H4 (cell line): ENCODE measurements around the gene DNAAF8. TPM values are rescaled to one million over a fixed set of nuclear protein-coding genes. Genes with fewer than 3 reads are reported as not detected.
A peak's percentile ranks its signal among the peaks of the same experiment; 100 is the strongest.
"Not testable (repeated sequence)": the region's sequence is repeated elsewhere in the genome, so short reads cannot be mapped to it uniquely, and the experiment has no call there.

Source experiments
- DNase-seq: peaks from one replicate; pipeline ENCODE4 v3.0.0-alpha.2; 2015; ENCODE audit warnings: low spot score
- total RNA-seq: library from RNA; depleted of rRNA; stranded (reverse); fragments of >200 nt; shearing (Covaris generic); gene quantifications from 2 replicates; pipeline ENCODE4 v1.2.3, GENCODE V29; 2014

The DNAAF8 gene
- total RNA-seq, 1 experiment from 2014 or later: 0.62 TPM

DNA sequence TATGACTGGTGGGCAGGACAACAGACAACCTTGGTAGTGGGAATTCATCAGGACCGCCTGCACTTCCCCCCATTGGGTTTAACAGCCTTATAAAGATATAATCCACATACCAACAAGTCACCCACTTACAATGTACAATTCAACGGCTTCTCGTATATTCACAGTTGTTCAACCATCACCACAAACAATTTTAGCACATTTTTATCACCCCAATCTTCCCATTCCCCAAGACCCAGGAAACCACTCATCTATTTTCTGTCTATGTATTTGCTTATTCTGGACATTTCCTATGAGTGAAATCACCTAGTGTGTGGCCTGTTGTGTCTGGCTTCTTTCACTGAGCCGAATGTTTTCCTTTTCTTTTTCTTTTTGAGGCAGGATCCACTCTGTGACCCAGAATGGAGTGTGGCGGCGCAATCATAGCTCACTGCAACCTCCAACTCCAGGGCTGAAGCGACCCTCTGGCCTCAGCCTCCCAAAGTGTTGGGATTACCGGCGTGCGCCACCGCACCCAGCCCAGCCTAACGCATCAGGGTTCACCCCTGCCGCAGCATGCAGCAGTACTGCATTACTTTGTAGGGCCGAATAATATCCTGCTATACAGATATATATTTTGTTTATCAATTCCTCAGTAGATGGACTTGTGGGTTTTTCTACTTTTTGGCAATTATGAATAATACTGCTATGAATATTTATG, 11.1 kb upstream of the DNAAF8 start:
- no peak for DNase-seq

DNA sequence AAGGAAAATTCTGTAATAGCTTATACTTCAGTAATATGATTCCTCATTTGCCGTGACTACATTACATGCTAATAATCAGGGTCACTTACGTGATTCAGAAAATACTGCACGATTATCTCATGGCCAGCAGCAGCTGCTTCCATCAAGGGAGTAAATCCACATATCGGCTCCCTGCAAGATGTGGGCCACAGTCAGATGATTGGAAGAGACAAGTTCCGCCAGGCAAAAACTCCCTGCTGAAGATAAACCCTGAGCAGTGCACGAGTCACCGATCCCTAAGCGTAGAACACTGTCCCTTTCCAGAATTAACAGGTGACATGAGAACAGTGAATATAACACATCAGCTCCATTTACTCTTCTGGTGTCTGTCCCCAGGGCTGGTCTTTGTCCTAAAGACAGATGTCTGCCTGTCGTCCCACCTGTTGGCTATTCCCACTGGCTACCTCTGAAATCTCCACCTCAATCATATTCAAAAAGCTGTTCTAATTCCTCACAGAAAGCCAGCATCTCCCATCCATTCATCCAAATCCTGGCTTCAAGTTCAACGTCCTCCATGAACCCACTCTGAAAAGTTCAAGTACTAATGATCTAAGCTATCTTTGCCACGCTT, 9.6 kb upstream of the DNAAF8 start:
- DNase-seq: no peak

DNA sequence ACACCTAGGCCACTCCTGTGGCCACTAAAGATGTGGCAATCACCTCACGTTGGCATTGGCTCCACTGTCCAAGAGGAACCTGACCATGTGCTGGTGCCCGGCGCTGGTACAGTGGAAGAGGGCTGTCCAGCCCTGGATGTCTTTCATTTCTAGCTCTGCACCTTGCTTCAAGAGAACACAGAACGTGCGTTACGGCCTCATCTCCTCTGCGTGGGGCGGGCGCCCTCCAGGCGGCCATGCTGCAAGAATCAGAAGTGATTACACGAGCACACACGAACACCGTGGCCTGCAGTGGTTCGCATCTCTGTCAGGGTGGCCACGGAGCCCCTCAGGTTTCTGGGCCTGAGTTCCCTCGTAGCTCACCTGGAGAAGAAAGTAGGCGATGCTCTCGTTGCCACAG, 7.7 kb upstream of the DNAAF8 start:
- DNase-seq: no peak

DNA sequence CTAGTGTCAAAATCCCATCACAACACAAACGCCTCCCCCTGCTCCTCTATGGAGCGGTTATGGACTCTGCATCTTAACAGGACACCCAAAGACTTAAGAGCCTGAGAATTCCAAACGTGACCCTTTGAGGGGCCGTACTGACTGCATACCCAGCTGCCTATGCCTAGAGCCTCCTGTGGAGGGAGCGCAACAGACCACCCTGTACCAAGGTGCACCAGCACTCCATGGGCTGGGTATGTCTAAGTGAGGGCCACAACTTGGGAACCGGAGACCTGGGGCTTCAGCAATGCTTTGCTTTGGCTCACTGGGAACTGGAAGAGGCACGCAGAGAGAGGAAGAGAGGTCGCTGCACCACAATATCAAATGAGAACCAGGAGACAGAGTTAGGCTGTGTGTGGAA, 5.7 kb upstream of the DNAAF8 start:
- DNase-seq: no peak

DNA sequence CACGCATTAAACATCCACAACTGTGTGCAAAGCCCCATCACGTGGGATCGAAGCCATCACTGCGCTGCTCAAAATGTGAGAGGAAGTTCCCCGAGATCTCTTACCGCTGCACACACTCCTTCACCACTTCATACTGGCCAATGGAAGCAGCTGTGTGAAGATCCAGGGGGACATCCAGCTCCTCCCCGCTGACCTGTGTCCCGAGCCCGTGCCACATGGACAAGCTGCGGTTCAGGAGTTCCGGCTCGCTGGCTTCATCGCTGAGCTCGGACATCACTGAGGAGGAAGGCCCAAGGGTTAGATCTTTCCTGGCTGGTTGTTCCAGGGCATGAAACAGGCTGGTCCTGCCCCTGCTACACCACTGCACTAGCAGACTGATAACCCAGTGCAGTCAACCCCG, 4.5 kb upstream of the DNAAF8 start:
- DNase-seq: no peak

DNA sequence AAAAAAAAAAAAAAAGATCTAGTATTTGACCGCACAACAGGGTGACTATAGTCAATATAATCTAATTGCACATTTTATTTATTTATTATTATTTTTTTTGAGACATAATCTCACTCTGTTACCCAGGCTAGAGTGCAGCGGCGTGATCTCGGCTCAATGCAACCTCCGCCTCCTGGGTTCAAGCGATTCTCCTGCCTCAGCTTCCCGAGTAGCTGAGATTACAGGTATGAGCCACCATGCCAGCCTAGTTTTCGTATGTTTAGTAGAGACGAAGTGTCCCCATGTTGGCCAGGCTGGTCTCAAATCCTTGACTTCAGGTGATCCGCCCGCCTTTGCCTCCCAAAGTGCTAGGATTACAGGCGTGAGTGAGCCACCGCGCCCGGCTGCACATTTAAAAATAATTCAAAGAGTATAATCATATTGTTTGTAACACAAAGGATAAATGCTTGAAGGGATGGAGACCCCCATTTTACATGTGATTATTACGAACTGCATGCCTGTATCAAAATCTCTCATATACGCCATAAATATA, 1.1 kb upstream of the DNAAF8 start:
- no peak for DNase-seq

DNA sequence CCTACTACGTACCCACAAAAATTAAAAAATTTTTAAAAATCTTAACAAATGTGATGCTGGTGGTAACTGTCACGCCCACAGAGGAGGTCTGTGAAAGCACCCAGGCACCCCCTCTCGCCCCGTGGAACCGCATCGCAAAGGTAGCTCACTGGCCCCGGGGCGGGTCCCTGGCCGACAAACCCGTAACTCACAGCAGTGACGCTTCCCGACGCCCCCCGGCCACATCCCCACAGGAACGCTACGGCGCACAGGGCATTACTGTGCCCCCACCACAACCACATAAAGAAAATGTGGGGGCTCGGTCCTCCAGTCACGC, 632 bp upstream of the DNAAF8 start:
- no peak for DNase-seq

DNA sequence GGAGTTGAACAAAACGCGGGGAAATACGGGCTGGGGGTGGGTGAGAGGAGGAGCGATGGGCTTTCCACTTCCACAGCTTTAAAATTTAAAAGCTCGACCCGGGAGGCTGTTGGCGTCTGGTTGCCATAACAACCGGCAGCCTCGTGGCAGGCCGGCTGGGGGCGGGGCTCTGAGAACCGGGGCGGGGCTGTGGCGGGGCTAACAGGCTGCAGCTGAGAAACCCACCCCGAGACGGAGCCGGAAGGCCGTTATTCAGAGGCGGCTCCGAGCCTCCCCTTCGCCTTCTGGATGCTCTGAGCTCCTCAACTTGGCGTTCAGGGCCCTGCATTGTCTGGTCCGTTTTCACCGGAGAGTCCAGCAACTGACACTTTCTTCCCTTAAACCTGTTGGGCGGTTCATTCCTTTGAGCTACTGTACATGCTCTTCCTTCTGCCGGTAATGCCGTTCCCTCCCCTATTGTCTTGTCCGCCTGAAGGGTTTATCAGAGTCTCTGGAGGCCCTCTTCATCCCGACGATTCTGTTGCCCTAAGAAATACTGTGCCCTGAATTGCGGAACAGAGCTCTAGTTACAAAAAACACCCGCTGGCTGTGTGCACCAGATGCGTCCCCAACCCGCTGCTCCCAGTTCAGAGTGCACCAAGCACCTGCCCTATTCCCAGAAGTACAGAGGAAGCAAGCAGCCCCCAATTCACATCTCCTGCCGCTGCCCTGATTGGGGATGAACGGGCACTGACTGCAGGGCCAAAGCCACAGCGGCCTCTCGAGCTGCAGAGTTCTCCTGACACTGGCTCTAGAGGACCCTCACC, 596 bp downstream of the DNAAF8 start:
- peak; percentile 52 for DNase-seq

DNA sequence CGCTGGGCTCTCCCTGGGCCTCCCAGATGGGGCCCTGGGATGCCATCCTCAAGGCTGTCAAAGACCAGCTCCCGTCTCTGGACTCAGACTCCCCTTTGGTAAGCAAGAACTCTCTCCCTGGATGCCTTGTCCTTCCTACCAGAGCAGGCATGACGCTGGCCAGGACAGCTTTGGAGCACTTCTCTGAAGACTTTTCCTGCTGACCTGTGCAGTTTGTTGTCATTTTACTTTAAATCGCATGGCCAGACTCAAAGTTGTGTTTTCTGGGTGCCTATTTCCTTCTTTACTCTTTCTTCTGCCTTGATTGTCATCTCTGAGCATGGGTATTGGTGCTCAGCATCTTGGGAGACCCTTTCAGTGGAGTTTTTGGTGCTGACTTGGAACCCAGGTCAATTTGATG, 2.2 kb downstream of the DNAAF8 start:
- DNase-seq: no peak

DNA sequence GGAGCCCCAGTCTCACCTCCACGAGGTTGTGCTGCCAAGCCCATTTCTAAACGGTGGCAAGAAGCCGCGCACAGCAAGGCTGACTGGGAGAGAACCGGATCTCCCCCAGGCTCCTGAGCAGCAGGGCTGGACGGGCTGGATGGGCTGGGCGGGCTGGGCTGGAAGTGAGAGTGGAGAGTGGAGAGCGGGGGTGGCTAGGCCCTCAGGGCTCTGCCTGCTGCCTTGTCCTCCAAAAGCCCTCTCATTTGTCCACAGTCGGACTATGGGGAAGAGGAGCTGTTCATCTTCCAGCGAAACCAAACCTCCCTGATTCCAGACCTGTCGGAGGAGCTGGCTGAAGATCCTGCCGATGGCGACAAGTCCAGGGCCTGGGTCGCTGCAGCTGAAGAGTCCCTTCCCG, 3.2 kb downstream of the DNAAF8 start:
- DNase-seq: no peak

DNA sequence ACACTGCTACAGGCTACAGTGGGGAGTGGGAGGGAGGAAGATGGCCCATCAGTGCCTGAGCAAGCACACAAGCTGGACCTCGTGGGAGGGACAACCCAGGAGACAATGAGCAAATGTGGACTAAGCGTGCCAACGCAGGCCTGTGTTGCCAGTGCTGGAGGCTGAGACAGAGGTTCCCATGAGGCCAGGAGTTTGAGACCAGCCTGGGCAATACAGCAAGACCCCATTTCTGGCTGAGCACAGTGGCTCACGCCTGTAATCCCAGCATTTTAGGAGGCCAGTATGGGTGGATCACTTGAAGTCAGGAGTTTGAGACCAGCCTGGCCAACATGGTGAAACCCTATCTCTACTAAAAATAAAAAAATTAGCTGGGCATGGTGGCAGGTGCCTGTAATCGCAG, 4.0 kb downstream of the DNAAF8 start:
- not testable (repeated sequence) for DNase-seq

DNA sequence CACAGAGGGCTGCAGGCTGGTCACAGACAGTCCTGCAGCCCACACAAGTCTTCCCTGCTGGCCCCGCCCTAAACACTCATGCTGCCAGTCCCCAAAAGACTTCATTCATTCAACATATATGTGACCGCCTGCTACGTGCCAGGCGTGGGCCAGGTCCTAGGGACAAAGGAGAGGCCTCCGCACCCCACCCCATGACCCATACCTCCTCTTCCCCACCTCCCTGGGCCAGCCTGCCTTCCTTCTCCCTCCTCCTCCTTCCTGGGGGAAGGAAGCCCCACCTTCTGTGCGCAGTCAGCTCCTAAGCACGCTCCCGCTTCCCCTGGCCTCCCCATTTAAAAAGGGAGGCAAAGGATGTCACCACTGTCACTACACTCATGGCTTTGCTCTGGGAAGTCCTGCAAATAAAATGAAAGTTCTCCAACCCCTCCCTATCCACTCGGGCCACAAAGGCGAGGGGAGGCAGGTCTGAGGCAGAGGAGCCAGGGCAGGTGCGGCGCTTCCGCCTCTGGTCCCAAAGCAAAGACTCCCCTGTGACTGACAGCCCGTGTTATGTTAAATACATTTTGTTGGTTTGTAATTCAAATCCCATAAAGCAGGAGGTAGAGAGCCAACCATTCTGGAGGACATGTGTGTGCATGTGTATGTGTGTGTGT, 9.0 kb downstream of the DNAAF8 start:
- DNase-seq: no peak

DNA sequence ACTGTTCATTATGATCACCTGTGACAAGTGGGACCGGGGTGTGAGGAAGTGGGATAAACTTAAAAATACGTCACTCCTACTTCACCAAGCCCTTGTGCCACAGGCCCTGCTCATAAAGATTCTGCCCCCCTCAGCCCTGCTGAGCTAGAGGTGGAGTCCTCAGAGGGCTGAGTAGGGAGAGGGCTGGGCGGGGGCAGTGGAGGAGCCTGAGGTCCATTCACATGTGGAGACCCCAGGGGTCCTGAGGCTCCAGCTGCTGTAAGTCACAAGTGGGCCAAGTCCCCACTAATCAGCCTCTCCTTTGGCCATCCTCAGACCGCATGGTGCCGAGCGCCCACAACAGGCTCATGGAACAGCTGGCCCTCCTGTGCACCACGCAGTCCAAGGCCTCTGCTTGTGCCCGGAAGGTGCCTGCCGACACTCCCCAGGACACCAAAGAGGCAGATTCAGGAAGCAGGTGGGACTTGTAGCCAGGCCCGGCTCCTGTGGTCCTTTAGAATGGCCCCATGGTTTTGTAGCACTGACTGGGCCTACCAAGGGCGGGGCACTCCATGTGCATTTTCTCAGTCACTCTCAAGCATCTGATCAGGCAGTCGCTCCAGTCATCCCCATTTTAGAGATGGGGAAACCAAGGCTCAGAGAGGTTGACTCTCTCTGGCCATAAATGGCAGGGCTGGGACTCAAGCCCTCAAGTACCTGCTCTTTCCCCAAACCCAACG, 10.4 kb downstream of the DNAAF8 start:
- DNase-seq: no peak

DNA sequence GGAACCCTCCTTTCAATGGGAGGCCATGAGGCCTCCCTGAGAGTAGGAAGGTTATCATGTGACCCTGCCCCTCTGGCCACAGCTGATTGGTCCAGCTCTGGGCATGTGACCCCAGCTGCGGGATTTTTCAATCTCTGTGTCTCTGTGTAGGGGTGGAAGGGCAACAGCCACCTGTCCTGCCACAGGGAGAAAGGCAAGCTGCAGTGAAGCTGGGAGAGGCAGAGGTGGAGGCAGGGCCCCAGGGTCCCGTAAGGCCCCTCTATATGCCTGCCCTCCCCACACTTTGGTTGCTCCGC, 10.9 kb downstream of the DNAAF8 start:
- no peak for DNase-seq

DNA sequence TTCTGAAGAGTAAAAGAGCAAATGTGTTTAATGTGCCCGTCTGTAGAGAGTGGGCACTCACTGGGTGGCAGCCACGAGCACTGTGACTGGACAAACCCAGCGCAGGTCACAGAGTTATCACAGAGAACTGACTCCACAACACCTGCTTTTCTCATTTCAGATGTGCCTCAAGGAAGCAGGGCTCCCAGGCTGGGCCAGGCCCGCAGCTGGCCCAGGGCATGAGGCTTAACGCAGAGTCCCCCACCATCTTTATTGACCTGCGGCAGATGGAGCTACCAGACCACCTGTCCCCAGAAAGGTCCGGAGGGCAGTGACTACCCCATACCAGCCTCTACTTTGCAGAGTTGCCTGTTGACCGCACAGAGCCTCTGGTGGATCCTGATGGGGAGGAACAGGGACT, 11.9 kb downstream of the DNAAF8 start:
- DNase-seq: no peak

DNA sequence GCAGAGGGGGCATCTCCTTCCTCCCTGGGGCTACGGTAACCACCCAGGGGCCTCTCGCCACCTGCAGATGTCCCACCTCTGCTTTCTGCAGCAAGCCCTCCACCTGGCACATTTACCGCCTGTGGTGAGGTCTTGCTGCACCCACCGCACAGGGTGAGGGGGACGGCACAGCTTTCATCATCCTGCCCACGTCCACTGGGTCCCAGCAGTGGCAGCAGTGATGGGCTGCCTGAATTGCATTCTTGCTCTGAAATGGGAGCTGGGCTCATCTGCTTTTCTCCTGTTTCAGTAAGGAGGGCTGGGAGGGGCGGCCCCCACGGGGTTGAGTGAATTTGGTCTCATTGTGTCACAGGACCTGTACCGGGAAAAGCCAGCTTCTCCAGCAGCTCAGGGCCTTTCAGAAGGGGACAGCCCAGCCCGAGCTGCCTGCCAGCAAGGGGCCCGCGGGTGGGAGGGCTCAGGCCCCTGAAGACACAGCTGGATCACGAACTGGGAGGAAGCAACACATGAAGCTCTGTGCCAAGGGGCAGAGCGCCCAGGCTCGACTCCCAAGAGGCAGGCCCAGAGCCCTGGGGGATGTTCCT, 12.7 kb downstream of the DNAAF8 start:
- DNase-seq: no peak

DNA sequence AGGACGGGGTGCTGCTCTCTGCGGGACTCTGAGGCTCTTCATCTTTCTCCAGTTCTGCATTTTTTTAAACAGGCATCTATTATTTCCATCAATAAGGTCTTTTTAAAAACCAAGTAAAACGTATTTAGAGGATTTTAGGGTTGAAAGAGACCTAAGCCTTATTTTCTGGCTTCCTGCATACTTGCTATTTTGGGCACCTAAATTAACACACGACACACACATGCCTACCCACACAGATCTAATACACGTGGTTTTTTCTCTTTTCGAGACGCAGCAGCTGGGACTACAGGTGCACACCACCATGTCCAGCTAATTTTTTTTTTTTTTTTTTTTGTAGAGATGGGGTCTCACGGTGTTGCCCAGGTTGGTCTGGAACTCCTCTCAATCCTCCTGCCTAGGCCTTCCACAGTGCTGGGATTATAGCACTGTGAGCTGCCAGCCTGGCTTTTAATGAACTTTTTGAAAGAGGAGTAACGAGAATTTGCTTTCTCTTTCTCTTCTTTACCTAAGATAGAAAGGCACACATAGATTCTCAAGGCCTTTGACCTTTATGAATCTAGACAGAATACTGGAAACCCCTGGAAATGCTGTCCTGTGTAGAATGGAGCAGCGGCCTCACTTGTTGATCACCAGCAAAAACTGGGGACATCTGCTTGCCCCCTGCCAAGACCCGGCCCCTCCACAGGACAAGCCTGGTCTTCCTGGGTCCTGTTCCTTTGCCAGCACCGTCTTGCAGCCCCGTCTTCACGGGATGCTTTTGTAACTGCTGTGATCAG, 13.8 kb downstream of the DNAAF8 start:
- no peak for DNase-seq

DNA sequence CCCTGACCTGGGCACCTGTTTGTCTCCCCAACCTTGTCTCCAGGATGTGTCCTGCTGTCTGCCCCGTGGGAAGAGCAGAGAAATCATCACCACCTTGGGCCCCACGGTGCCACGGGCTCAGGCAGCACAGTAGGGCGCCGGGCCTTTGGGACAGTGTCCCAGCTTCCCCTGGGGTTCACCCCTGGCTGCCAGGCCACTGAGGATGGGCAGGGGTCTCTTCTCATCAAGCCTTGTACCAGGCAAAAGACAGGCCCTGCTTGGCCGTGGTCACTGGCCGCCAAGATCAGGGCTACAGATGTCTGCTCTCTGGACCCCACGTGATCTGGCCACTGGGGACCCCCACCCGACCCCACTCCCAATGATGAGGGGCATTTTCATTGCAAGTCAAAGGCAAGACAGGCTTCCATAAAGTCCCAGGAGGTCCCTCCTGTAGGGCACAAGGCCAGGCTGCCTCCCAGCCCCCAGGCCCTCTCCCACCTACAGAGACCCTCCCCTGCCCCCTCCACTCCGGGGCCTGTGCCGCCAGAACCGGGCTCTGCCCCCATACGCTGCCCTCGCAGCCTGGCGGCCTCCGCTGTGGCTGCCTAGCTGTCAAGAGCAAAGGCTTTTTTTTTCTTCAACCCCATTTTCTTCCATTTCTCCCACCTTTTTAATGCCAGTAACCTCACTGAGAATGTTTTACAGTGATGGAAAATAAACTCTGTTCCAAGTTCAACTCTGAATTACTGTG, 14.5 kb downstream of the DNAAF8 start:
- no peak for DNase-seq

DNA sequence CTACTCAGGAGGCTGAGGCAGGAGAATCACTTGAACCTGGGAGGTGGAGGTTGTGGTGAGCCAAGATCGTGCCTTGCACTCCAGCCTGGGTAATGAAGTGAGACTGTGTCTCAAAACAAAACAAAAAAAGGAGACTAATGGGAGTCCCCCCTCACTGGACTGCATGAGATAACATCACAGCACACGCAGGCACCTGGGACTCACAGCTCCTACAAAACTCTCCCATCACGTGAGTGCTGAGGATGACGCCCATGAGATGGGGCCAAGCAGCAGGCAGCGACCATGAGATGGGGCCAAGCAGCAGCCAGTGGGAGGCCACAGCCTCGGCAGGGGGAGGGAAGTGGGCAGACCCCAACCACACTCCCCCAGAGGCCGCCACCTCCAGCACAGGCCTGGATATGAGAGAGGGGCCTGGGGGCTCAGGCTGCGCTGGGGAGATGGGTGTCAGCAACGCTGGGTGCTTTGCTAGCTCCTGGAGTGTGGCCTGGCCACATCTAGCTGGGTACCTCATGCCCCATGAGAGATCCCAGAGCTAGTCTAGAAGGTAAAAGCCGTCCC, 15.4 kb downstream of the DNAAF8 start:
- no peak for DNase-seq

DNA sequence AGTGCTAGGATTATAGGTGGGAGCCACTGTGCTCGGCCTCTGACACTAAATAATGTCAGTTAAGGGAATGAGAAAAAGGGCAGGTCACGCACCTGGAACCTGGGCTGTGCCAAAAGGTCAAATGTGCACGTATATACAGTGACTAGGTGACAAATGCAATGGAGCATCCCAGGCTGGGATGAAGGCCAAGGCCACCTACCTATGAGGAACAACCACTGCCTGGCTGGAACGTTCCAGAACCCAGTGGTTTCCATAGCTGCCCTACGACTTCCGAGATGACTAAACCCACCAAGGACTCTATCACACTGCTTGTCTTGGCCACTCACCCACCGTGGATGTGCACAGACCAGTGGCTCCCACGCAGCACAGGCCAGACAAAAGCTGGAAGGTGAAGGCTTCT, 16.6 kb downstream of the DNAAF8 start:
- no peak for DNase-seq
